ENCODE data around the gene SEPTIN8.

SEPTIN8 gene, protein sequence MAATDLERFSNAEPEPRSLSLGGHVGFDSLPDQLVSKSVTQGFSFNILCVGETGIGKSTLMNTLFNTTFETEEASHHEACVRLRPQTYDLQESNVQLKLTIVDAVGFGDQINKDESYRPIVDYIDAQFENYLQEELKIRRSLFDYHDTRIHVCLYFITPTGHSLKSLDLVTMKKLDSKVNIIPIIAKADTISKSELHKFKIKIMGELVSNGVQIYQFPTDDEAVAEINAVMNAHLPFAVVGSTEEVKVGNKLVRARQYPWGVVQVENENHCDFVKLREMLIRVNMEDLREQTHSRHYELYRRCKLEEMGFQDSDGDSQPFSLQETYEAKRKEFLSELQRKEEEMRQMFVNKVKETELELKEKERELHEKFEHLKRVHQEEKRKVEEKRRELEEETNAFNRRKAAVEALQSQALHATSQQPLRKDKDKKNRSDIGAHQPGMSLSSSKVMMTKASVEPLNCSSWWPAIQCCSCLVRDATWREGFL

DNA sequence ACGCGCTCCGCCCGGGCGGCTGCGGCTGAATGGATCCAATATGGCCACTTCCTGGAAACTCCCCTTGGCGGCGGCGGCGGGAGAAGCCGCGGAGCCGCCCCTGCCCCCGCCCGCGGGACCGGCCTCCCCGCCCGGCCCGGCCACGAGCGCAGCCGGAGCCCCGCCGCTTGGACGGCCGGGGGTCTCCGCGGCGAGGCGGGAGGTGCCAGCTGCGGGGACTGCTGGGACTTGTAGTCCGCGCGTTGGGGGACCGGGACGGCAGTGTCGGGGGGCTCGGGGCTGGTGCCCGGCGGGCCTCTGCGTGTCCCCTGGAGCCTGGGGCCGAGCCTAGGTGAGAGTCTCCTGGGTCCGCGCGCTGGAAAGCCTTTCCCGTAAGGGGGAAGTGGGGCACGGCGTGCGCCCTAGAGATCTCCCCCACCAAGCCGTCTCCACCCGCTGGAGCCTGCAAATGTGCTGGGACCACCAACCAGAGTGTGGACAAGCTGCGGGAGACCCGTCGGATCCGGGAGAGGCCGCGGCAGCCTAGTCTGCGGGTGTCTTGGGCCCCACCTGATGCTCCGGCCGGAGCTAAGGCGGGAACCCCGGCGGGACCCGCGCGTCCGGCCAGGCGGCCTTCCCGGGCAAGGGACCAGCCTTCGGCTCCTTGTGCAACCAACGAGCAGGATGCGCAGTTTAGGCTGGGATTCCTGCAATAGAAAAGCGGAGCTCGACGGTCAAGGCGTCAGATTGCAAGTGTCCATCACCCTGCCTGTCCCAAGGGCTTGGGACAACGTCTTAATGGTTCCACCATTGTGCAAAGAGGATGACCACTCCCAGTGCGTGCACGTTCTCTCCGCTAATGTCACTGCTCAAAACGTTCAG is at the start of gene SEPTIN8:
TSS of gene SEPTIN8 (minus strand) at position 31 of the 861 bp plus-strand sequence. CDS start 102 bp downstream, outside the sequence.
- DNase-seq (ENCODE audit: low read depth) = peak; percentile 54
- H3K4me3 ChIP-seq (ENCODE audit: low read depth, low read length) = peak within 1 kb of the TSS; percentile 60
- TF ChIP-seq, protein P1, sequence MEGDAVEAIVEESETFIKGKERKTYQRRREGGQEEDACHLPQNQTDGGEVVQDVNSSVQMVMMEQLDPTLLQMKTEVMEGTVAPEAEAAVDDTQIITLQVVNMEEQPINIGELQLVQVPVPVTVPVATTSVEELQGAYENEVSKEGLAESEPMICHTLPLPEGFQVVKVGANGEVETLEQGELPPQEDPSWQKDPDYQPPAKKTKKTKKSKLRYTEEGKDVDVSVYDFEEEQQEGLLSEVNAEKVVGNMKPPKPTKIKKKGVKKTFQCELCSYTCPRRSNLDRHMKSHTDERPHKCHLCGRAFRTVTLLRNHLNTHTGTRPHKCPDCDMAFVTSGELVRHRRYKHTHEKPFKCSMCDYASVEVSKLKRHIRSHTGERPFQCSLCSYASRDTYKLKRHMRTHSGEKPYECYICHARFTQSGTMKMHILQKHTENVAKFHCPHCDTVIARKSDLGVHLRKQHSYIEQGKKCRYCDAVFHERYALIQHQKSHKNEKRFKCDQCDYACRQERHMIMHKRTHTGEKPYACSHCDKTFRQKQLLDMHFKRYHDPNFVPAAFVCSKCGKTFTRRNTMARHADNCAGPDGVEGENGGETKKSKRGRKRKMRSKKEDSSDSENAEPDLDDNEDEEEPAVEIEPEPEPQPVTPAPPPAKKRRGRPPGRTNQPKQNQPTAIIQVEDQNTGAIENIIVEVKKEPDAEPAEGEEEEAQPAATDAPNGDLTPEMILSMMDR (IDR thresholded peaks at IDR 0.05; ENCODE audit: insufficient read depth, low read depth, low read length, missing control alignments) = no peak

DNA sequence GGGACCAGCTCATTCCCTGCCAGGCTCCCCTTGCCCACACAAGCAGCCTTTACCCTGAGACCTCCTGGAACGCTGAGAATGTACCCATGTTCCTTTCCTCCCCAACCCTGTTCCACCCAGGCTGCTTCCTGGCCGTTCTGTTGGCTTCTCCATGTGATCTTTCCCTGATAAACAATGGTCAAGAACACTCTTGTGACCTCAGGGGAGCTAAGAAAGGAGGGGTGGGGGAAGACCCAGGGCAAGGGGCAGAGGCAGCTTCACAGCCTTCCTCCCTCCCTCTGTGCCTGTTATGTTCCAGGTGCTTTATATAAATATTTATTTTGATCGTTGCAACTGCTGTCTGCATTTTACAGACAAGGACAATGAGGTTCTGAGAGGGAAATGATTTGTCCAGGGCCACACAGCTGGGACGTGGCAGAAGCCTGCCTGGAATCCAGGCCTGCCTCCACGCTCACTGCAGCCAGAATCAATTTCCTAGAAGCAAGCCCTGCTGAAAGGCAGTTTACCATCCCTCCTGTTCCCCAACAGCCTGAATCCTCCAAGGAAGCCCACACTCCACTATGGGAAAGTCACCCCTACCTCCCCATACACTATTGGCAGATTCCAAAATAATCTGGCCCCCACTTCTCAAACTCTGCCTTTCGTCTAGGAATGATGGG is 49.5 kb upstream of the SEPTIN8 start:
- DNase-seq (ENCODE audit: low read depth) = no peak
- TF ChIP-seq, protein P1 (IDR thresholded peaks at IDR 0.05; ENCODE audit: insufficient read depth, low read depth, low read length, missing control alignments) = no peak
- no peak overlapping the region for H3K4me3 ChIP-seq (ENCODE audit: low read depth, low read length)

DNA sequence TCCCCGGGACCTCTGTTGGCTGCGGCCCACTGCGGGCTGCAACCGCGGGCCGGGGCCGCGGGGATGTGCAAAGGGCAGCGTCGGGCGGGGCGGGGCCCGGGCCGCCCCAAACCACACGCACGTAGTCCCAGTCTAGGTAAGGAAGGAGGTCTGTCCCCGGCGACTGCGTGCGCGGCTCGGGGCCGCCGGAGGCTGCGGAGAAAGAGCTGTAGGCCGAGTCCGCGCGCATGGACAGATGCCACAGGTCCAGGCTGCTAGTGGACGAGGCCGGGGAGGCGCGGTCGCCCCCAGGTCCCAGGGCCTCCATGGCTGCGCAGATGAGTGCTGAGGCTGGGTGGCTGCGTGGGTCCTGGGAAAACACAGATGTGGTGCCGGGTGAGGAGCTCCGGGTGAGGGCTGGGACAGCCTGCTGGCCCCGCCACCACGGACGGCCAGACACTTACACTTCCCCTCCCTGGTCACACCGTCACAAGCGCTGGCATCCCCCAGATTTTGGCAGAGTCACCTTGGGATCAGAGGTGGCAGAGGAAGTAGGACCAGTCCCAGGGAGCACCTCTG is 48.9 kb upstream of the SEPTIN8 start:
- TF ChIP-seq, protein P1 (IDR thresholded peaks at IDR 0.05; ENCODE audit: insufficient read depth, low read depth, low read length, missing control alignments) = no peak
- no peak overlapping the region for H3K4me3 ChIP-seq (ENCODE audit: low read depth, low read length)
- no peak for DNase-seq (ENCODE audit: low read depth)

DNA sequence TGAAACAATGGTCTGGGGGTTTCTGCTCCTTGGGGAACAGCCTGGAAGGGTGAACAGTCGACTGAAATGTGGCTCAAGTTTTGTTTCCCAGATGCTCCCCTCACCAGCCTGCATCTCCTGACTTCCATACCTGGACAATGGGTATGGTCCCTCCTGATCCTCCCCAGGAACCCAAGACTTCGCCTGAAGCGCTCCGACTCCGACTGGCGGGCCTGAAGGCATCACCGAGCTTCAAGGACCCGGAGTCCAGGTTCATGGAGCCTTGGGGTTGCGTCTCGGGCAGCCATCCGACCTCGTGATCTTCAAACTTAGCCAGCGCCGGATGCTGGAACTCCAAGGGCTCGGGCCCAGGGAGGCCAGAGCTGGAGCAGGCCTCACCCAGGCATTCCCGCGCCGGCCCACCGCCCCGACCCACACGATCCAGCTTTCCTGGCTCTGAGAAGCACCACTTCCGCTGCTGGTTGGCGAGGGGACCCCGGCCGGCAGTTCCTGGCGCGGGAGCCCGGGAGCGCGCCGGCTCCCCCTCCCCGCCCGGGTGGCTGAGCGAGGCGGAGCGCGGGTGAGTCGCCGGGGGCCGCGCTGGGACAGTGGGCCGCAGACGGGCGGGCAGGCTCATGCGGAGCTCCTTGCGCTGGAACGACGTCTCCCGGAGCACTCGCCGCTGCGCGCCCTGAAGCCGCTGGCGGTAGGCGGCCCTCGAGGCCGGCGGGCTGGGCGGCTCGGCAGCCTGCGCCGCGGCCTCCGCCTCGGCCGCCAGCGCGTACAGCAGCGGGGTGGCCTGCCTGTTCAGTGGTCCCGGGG is 48.2 kb upstream of the SEPTIN8 start:
- DNase-seq (ENCODE audit: low read depth) = no peak
- TF ChIP-seq, protein P1 (IDR thresholded peaks at IDR 0.05; ENCODE audit: insufficient read depth, low read depth, low read length, missing control alignments) = no peak
- H3K4me3 ChIP-seq (ENCODE audit: low read depth, low read length) = no peak overlapping the region

DNA sequence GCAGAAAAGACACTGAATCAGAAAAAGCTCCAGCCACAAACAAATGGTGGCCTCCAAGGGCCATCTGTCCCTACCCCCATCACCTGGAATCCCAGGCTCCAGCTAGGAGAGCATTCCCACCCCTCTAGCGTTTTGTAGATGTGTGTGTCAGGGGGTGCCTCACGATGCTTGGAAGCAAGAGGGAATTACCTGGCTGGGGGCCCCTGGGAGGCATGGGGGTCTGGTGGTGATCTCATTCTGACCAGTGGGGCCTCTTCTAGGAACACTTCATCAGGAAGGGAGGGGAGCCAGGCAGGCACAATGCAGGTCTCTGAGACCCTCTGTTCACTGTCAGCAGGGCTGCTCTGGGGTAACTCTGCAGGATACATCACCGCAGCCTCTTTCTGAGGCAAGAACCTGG is 47.4 kb upstream of the SEPTIN8 start:
- no peak for DNase-seq (ENCODE audit: low read depth)
- TF ChIP-seq, protein P1 (IDR thresholded peaks at IDR 0.05; ENCODE audit: insufficient read depth, low read depth, low read length, missing control alignments) = no peak
- no peak overlapping the region for H3K4me3 ChIP-seq (ENCODE audit: low read depth, low read length)
